ENCODE measurements around the gene C14orf180.
A peak's percentile ranks its signal among the peaks of the same experiment; 100 is the strongest.
"Not testable (repeated sequence)": the region's sequence is repeated elsewhere in the genome, so short reads cannot be mapped to it uniquely, and the experiment has no call there.

C14orf180 gene

GRCh38 chr14:104579939-104580338, 375 bp downstream of the C14orf180 start:
- DNase-seq, result not testable (repeated sequence)

- DNase-seq, result no peak
These were observed 1.4 kb downstream of the C14orf180 start for GRCh38 chr14:104580961-104581360.

GRCh38 chr14:104581521-104581920, 2.0 kb downstream of the C14orf180 start:
- DNase-seq, result no peak

GRCh38 chr14:104582005-104582404, 2.4 kb downstream of the C14orf180 start:
- peak; percentile 21 for DNase-seq

- DNase-seq, result peak; percentile 34
These were observed 3.1 kb downstream of the C14orf180 start for GRCh38 chr14:104582662-104583061.

- DNase-seq, result no peak
These were observed 4.1 kb downstream of the C14orf180 start for GRCh38 chr14:104583424-104584306.

- DNase-seq, result no peak
These were observed 5.0 kb downstream of the C14orf180 start for GRCh38 chr14:104584557-104584956.

- no peak for DNase-seq
These were observed 6.6 kb downstream of the C14orf180 start for GRCh38 chr14:104585966-104586697.

- peak; percentile 58 for DNase-seq
These were observed 7.5 kb downstream of the C14orf180 start for GRCh38 chr14:104586832-104587620.

GRCh38 chr14:104587641-104588040, 8.1 kb downstream of the C14orf180 start:
- no peak for DNase-seq

- no peak for DNase-seq
These were observed 8.7 kb downstream of the C14orf180 start for GRCh38 chr14:104588066-104588857.

- DNase-seq, result no peak
These were observed 10.0 kb downstream of the C14orf180 start for GRCh38 chr14:104589338-104590195.

- no peak for DNase-seq
These were observed 10.8 kb downstream of the C14orf180 start for GRCh38 chr14:104590240-104590965.

GRCh38 chr14:104591031-104591430, 11.5 kb downstream of the C14orf180 start:
- DNase-seq, result no peak

- DNase-seq, result no peak
These were observed 12.1 kb downstream of the C14orf180 start for GRCh38 chr14:104591506-104592291.

- DNase-seq, result no peak
These were observed 12.7 kb downstream of the C14orf180 start for GRCh38 chr14:104592292-104592672.

GRCh38 chr14:104592785-104593184, 13.2 kb downstream of the C14orf180 start:
- DNase-seq, result no peak

- no peak for DNase-seq
These were observed 13.7 kb downstream of the C14orf180 start for GRCh38 chr14:104593241-104593701.

- DNase-seq, result no peak
These were observed 14.2 kb downstream of the C14orf180 start for GRCh38 chr14:104593710-104594136.
